ENCODE results near the gene DPH1.
A peak's percentile ranks its signal among the peaks of the same experiment; 100 is the strongest.

The DPH1 gene

GRCh38 chr17:2044263-2044894 is 14.4 kb downstream of the DPH1 start:
- TF ChIP-seq, protein P1, sequence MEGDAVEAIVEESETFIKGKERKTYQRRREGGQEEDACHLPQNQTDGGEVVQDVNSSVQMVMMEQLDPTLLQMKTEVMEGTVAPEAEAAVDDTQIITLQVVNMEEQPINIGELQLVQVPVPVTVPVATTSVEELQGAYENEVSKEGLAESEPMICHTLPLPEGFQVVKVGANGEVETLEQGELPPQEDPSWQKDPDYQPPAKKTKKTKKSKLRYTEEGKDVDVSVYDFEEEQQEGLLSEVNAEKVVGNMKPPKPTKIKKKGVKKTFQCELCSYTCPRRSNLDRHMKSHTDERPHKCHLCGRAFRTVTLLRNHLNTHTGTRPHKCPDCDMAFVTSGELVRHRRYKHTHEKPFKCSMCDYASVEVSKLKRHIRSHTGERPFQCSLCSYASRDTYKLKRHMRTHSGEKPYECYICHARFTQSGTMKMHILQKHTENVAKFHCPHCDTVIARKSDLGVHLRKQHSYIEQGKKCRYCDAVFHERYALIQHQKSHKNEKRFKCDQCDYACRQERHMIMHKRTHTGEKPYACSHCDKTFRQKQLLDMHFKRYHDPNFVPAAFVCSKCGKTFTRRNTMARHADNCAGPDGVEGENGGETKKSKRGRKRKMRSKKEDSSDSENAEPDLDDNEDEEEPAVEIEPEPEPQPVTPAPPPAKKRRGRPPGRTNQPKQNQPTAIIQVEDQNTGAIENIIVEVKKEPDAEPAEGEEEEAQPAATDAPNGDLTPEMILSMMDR (conservative IDR thresholded peaks at IDR 0.05), result no peak
- TF ChIP-seq ZFX (IDR thresholded peaks at IDR 0.05), result no peak
- no peak overlapping the region for H3K27ac ChIP-seq

GRCh38 chr17:2047590-2047989 is 17.6 kb downstream of the DPH1 start:
- H3K27ac ChIP-seq, result no peak overlapping the region
- TF ChIP-seq, protein P1 (conservative IDR thresholded peaks at IDR 0.05), result no peak
- TF ChIP-seq ZFX (IDR thresholded peaks at IDR 0.05), result no peak

- no peak overlapping the region for H3K27ac ChIP-seq
- TF ChIP-seq ZFX (IDR thresholded peaks at IDR 0.05), result no peak
- TF ChIP-seq, protein P1 (conservative IDR thresholded peaks at IDR 0.05), result no peak
Measured at GRCh38 chr17:2048805-2049204, 18.9 kb downstream of the DPH1 start.

- peak overlapping the region; percentile 48 for H3K27ac ChIP-seq
- peak; percentile 29; the same call in 1 of the 2 replicates for TF ChIP-seq ZFX (IDR thresholded peaks at IDR 0.05)
- TF ChIP-seq, protein P1 (conservative IDR thresholded peaks at IDR 0.05), result no peak
Measured at GRCh38 chr17:2049333-2050299, 19.7 kb downstream of the DPH1 start.

- TF ChIP-seq ZFX (IDR thresholded peaks at IDR 0.05), result no peak
- TF ChIP-seq, protein P1 (conservative IDR thresholded peaks at IDR 0.05), result no peak
- peak overlapping the region; percentile 48; the same call in 1 of the 2 replicates for H3K27ac ChIP-seq
Measured at GRCh38 chr17:2050300-2051060, 20.5 kb downstream of the DPH1 start.

DNA sequence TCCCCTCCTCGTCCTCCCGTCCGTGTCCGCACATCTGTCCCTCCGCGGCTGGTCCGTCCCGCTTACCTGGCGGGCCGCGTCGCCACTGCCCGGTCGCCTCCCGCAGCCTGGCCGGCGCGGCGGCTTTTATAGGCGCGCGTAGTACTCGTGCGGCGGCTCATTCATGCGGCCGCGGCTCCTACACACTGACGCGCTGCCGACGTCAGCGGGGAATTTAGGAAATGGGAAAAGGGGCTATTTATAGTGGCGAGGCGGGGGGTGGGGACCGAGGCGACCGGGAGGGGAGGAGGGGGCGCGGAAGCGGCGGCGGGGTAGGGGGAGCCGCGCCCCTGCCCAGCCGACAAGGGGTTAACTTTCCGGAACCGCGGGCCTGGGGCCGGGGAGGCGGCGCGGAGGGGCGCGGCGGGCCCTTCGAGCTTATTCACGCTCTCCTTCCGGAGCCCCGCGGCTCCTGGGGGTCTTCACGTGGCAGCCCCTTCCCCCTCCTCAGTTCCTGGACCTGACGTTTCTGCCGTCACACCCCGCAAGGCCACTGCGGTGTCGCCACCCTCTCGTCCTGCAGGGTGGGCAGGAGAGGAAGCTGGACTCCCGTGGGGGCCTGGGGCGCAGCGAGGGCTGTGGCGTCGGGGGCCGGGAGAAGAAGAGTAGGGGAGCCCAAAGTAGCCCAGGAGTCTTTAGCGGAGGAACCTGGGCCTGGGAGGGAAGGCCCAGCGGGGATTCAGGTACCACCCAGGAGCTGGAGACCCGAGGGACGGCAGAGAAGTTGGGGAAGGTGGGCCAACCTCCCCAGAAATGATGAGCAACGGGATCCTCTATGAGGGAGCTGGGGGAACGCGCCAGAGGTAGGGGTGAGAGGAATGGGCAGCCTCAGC is 21.3 kb downstream of the DPH1 start:
- no peak for TF ChIP-seq ZFX (IDR thresholded peaks at IDR 0.05)
- TF ChIP-seq, protein P1 (conservative IDR thresholded peaks at IDR 0.05), result no peak
- H3K27ac ChIP-seq, result no peak overlapping the region

All from C4-2B (cell line).